PC-9 (cell line): Measurements from ENCODE around the gene LRMDA. TPM values are rescaled to one million over a fixed set of nuclear protein-coding genes. Genes with fewer than 3 reads are reported as not detected.
"Not testable (repeated sequence)": the region's sequence is repeated elsewhere in the genome, so short reads cannot be mapped to it uniquely, and the experiment has no call there.

Source experiments
- BruUV-seq: library from RNA; stranded (reverse); fragments of 400-500 nt; replicated peaks from 2 replicates; lab custom pipeline; 2021; lab: Mats Ljungman, UMichigan
- CTCF ChIA-PET: fragments of 300-600 bp; sonication (Branson Sonifier 250); formaldehyde crosslinking; loops from one replicate; lab custom pipeline; 2022; ENCODE audit warnings: antibody characterized with exemption; lab: Charles Lee
- POLR2A ChIA-PET: fragments of 300-600 bp; sonication (Branson Sonifier 250); formaldehyde crosslinking; loops from one replicate; lab custom pipeline; 2022; ENCODE audit warnings: antibody characterized with exemption; ENCODE audit not compliant: unreplicated experiment; lab: Charles Lee
- DNase-seq, 2 experiments: peaks; one replicate each; pipeline versions ENCODE4 v3.0.0 to v3.0.0-alpha.2; 2015 to 2022; ENCODE audit warnings: mixed read lengths in 1 of 2
- H2AFZ ChIP-seq: fragments of 200-600 bp; sonication (generic); 2 replicates; pipeline ENCODE4 v1.8.1; 2017; ENCODE audit warnings: antibody characterized with exemption
- H3F3A ChIP-seq: fragments of 200-600 bp; sonication (generic); 2 replicates; pipeline ENCODE4 v1.8.1; 2017; ENCODE audit warnings: antibody characterized with exemption, mild to moderate bottlenecking, low read depth; ENCODE audit not compliant: insufficient read depth
- H3K27ac ChIP-seq: fragments of 200-600 bp; sonication (generic); 2 replicates; pipeline ENCODE4 v1.6.1; 2016; ENCODE audit warnings: mixed run types
- H3K27me3 ChIP-seq: fragments of 200-600 bp; sonication (generic); 2 replicates; pipeline ENCODE4 v1.6.1; 2016; ENCODE audit warnings: low read depth, mixed run types; ENCODE audit not compliant: insufficient read depth
- H3K36me3 ChIP-seq: fragments of 200-600 bp; sonication (generic); 2 replicates; pipeline ENCODE4 v1.6.1; 2016; ENCODE audit warnings: low read depth, mixed run types
- H3K4me1 ChIP-seq: fragments of 200-600 bp; sonication (generic); replicated peaks from 2 replicates; pipeline ENCODE4 v1.6.1; 2016; ENCODE audit warnings: mixed run types; ENCODE audit not compliant: insufficient read depth
- H3K4me2 ChIP-seq: fragments of 200-600 bp; sonication (generic); 2 replicates; pipeline ENCODE4 v1.6.1; 2017; ENCODE audit warnings: mixed run types
- H3K4me3 ChIP-seq: fragments of 200-600 bp; sonication (generic); 2 replicates; pipeline ENCODE4 v1.6.1; 2016; ENCODE audit warnings: mixed run types
- H3K79me2 ChIP-seq: fragments of 200-600 bp; sonication (generic); 2 replicates; pipeline ENCODE4 v1.6.1; 2017; ENCODE audit warnings: low read depth, mixed run types
- H3K9me2 ChIP-seq: fragments of 200-600 bp; sonication (generic); 2 replicates; pipeline ENCODE4 v1.8.1; 2017; ENCODE audit warnings: mild to moderate bottlenecking; ENCODE audit not compliant: insufficient read depth
- H3K9me3 ChIP-seq: fragments of 200-600 bp; sonication (generic); 2 replicates; pipeline ENCODE4 v1.8.1; 2016; ENCODE audit warnings: low read depth; ENCODE audit not compliant: insufficient read depth
- H4K20me1 ChIP-seq: fragments of 200-600 bp; sonication (generic); 2 replicates; pipeline ENCODE4 v1.8.1; 2017; ENCODE audit not compliant: insufficient read depth
- EZH2 ChIP-seq: fragments of 200-600 bp; sonication (generic); IDR thresholded peaks from 2 replicates; pipeline ENCODE4 v1.8.0; 2017; ENCODE audit warnings: antibody characterized with exemption, low read depth
- intact Hi-C: fragments of 100-400 bp; cut with micrococcal nuclease; formaldehyde crosslinking; loops from one replicate; pipeline ENCODE4 v1.10.0; 2022; ENCODE audit not compliant: unreplicated experiment
- total RNA-seq: library from RNA; stranded (reverse); gene quantifications from 2 replicates; pipeline ENCODE4 v1.2.3, GENCODE V29; 2021
- TF ChIP-seq, protein P1 (sequence below): fragments of 200-600 bp; sonication (generic); conservative IDR thresholded peaks from 2 replicates; pipeline ENCODE4 v1.6.1; 2017; ENCODE audit warnings: mixed run types, antibody characterized with exemption, mild to moderate bottlenecking, moderate library complexity

LRMDA gene
- total RNA-seq, 1 experiment from 2014 or later = not detected

DNA sequence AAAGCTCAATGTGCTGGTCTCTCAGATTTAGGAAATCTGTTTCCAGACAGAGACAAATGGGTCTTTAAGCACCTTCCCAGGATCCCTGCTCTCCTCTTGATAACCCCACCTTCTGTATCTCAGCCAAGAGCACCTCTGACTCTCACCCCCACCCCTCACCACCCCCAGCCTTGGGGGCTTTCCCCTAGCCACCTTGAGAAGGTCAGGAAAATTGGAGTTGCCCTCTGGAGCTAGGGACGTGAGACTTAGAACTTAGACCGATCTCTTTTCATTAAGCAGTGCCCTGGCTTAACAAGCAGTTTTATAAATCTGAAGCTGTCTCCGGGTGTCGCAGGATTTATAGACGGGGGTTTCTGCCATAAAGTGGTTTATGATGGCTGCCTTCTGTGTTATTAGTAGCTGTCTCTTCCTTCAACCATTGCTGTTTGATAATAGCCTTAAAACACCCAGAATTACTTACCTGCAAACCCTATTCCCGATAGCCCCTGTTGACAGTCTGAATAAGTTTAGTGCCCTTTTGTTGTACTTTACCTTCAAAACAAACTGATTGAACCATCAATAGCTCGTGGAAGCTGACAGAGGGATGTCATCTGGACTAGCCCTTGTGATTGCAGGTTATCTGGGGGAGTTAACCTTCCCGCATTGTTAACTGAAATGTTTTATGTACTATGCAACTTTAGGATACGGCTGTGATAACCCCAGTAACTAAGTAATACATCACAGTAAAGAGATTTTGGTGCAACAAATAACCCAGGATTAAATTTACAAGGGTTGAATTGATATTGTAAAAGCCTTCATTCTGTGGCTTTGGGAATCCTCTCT, 621.5 kb downstream of the LRMDA start:
- Histone ChIP-seq H3K4me1 (no peaks in the 10 kb centered on the region), H3K36me3 (no peaks in the 10 kb centered on the region), H4K20me1 (no peaks in the 10 kb centered on the region), H3F3A (no peaks in the 10 kb centered on the region), H3K9me2 (no peaks in the 10 kb centered on the region), H3K4me2 (no peak overlapping the region), H3K4me3 (no peak overlapping the region), H3K79me2 (no peaks in the 10 kb centered on the region), H2AFZ (no peak overlapping the region), H3K27me3 (no peaks in the 10 kb centered on the region), H3K27ac (no peak overlapping the region), H3K9me3 (no peaks in the 10 kb centered on the region)
- TF ChIP-seq, protein P1, sequence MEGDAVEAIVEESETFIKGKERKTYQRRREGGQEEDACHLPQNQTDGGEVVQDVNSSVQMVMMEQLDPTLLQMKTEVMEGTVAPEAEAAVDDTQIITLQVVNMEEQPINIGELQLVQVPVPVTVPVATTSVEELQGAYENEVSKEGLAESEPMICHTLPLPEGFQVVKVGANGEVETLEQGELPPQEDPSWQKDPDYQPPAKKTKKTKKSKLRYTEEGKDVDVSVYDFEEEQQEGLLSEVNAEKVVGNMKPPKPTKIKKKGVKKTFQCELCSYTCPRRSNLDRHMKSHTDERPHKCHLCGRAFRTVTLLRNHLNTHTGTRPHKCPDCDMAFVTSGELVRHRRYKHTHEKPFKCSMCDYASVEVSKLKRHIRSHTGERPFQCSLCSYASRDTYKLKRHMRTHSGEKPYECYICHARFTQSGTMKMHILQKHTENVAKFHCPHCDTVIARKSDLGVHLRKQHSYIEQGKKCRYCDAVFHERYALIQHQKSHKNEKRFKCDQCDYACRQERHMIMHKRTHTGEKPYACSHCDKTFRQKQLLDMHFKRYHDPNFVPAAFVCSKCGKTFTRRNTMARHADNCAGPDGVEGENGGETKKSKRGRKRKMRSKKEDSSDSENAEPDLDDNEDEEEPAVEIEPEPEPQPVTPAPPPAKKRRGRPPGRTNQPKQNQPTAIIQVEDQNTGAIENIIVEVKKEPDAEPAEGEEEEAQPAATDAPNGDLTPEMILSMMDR = no peak
- TF ChIP-seq EZH2 = no peak
- DNase-seq = no peak
- no TSS peak for BruUV-seq
- ChIA-PET CTCF (no interaction called here), POLR2A (no interaction called here)
- intact Hi-C loops = no loop called here

- Histone ChIP-seq H3F3A (no peaks in the 10 kb centered on the region), H2AFZ (no peak overlapping the region), H3K27ac (no peak overlapping the region), H3K4me1 (no peaks in the 10 kb centered on the region), H3K4me2 (no peak overlapping the region), H3K79me2 (no peaks in the 10 kb centered on the region), H3K27me3 (no peaks in the 10 kb centered on the region; the same call in 1 of the 2 replicates), H3K36me3 (no peaks in the 10 kb centered on the region), H3K9me3 (no peaks in the 10 kb centered on the region), H3K9me2 (no peaks in the 10 kb centered on the region), H3K4me3 (no peak overlapping the region), H4K20me1 (no peaks in the 10 kb centered on the region)
- TF ChIP-seq, protein P1 = no peak
- no peak for TF ChIP-seq EZH2
- POLR2A ChIA-PET = no interaction called here
- BruUV-seq = no TSS peak
- DNase-seq = no peak
- intact Hi-C loops = no loop called here
- CTCF ChIA-PET = interaction anchor here (0.6 kb wide), 1 partner anchor 282 kb away, joined by 5 read pairs; no protein-coding TSS in a partner anchor
These were observed 624.0 kb downstream of the LRMDA start for GRCh38 chr10:76055466-76055865.

DNA sequence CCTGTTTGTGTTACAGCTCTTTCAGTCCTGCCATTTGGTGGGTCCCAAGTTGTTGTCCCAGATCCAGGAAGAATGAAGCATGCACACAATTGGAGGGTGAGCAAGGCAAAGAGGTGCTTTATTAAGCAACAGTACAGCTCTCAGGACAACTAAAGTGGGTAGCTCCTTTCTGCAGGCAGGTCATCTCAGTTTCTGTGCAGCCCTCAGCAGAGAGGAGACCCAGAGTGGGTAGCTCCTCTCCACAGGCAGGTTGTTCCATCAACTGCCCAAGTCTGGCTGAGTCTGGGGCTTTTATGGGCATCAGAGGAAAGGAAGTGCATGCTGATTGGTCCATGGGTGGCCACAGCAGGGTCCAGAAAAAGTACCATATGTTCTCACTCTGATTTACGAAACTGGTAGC, 624.5 kb downstream of the LRMDA start:
- H3K4me1 ChIP-seq = no peaks in the 10 kb centered on the region
- H3K9me3 ChIP-seq = no peaks in the 10 kb centered on the region
- TF ChIP-seq EZH2 = no peak
- TF ChIP-seq, protein P1 = no peak
- no peaks in the 10 kb centered on the region for H3K9me2 ChIP-seq
- H3F3A ChIP-seq = no peaks in the 10 kb centered on the region
- H3K36me3 ChIP-seq = no peaks in the 10 kb centered on the region
- no peaks in the 10 kb centered on the region for H4K20me1 ChIP-seq
- H2AFZ ChIP-seq = no peak overlapping the region
- no peaks in the 10 kb centered on the region for H3K79me2 ChIP-seq
- no peak overlapping the region for H3K27ac ChIP-seq
- ChIA-PET POLR2A (no interaction called here), CTCF (interaction anchor here (0.6 kb wide), 1 partner anchor 282 kb away, joined by 5 read pairs; no protein-coding TSS in a partner anchor)
- BruUV-seq = no TSS peak
- H3K27me3 ChIP-seq = no peaks in the 10 kb centered on the region; the same call in 1 of the 2 replicates
- no peak overlapping the region for H3K4me2 ChIP-seq
- DNase-seq = no peak
- intact Hi-C loops = no loop called here
- no peak overlapping the region for H3K4me3 ChIP-seq

GRCh38 chr10:76060993-76061392, 629.6 kb downstream of the LRMDA start:
- H4K20me1 ChIP-seq, POLR2A ChIA-PET, DNase-seq, H3K27me3 ChIP-seq, H2AFZ ChIP-seq, H3K4me2 ChIP-seq, intact Hi-C loops, H3F3A ChIP-seq, CTCF ChIA-PET, H3K36me3 ChIP-seq, H3K4me1 ChIP-seq, H3K4me3 ChIP-seq, H3K9me2 ChIP-seq, H3K79me2 ChIP-seq, H3K9me3 ChIP-seq, BruUV-seq, H3K27ac ChIP-seq: not testable (repeated sequence)
